Measurements from ENCODE around the gene CDK7.
"Not testable (repeated sequence)": the region's sequence is repeated elsewhere in the genome, so short reads cannot be mapped to it uniquely, and the experiment has no call there.

The CDK7 gene

DNA sequence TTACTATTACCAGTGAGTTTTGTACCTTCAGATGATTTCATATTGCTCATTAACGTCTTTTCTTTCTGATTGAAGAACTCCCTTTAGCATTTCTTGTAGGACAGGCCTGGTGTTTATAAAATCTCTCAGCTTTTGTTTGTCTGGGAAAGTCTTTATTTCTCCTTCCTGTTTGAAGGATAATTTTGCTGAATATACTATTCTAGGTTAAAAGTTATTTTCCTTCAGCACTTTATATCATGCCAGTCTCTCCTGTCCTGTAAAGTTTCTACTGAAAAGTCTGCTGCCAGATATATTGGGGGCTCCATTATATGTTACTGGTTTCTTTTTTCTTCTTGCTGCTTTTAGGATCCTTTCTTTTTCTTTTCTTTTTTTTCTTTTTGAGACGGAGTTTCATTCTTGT is 13.3 kb downstream of the CDK7 start:
- Histone ChIP-seq H4K20me1 (peaks cover 0 to 41% (median 13%) of the 10 kb centered on the region in 11 experiments; a peak in 14 of 22 replicates), H3K4me3 (no peak overlapping the region), H3K27me3 (no peaks in the 10 kb centered on the region), H3K4me1 (no peaks in the 10 kb centered on the region), H3K27ac (no peak overlapping the region), H3K9me3 (replicated peaks in 1 of 11) (peaks cover 26 to 49% (median 42%) of the 10 kb centered on the region in 11 experiments), H3K9ac (no peak overlapping the region), H3K4me2 (no peak overlapping the region), H3K36me3 (peaks cover 23 to 81% (median 50%) of the 10 kb centered on the region in 11 experiments)
- TF ChIP-seq Cebpa-rat (IDR thresholded peaks at IDR 0.05): no peak

GRCh38 chr5:69250593-69250992 is 15.9 kb downstream of the CDK7 start:
- H3K9me3 ChIP-seq (replicated peaks in 1 of 11): peaks cover 18 to 38% (median 25%) of the 10 kb centered on the region in 11 experiments; a peak in 21 of 22 replicates
- H3K9ac ChIP-seq: no peak overlapping the region
- H3K27ac ChIP-seq: peak overlapping the region in 2 of 11 experiments; percentile 18 to 27; a peak in 1 of 22 replicates
- no peak overlapping the region for H3K4me3 ChIP-seq
- no peak overlapping the region for H3K4me2 ChIP-seq
- TF ChIP-seq Cebpa-rat (IDR thresholded peaks at IDR 0.05): no peak
- H3K36me3 ChIP-seq: peaks cover 30 to 86% (median 45%) of the 10 kb centered on the region in 11 experiments
- H3K27me3 ChIP-seq: no peaks in the 10 kb centered on the region
- H3K4me1 ChIP-seq: no peaks in the 10 kb centered on the region
- peaks cover 0 to 37% (median 13%) of the 10 kb centered on the region in 11 experiments; a peak in 14 of 22 replicates for H4K20me1 ChIP-seq

- peaks cover 0 to 12% (median 10%) of the 10 kb centered on the region in 10 experiments; a peak in 14 of 20 replicates for H3K4me1 ChIP-seq
- H3K4me2 ChIP-seq: no peak overlapping the region
- peaks cover 31 to 96% (median 53%) of the 10 kb centered on the region in 11 experiments for H3K36me3 ChIP-seq
- no peak overlapping the region for H3K9ac ChIP-seq
- no peak for TF ChIP-seq Cebpa-rat (IDR thresholded peaks at IDR 0.05)
- H4K20me1 ChIP-seq: peaks cover 0 to 36% (median 13%) of the 10 kb centered on the region in 11 experiments; a peak in 14 of 22 replicates
- peaks cover 9 to 19% (median 14%) of the 10 kb centered on the region in 11 experiments; a peak in 20 of 22 replicates for H3K9me3 ChIP-seq (replicated peaks in 1 of 11)
- H3K27ac ChIP-seq: no peak overlapping the region
- H3K4me3 ChIP-seq: no peak overlapping the region
- H3K27me3 ChIP-seq: no peaks in the 10 kb centered on the region
Measured at GRCh38 chr5:69252437-69252836, 17.8 kb downstream of the CDK7 start.

DNA sequence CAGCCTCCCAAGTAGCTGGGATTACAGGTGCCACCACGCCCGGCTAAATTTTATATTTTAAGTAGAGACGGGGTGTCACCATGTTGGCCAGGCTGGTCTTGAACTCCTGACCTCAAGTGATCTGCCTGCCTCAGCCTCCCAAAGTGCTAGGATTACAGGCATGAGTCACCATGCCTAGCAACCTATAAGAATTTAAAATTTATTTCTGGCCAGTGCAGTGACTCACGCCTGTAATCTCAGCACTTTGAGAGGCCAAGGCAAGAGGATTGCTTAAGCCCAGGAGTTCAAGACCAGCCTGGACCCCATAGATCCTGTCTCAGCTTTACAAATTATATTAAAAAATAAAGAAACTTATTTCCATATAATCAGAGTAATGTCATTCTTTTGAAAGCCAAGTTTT is 21.3 kb downstream of the CDK7 start:
- not testable (repeated sequence) for H3K4me3 ChIP-seq; H3K27ac ChIP-seq; H3K27me3 ChIP-seq; H3K4me2 ChIP-seq; H3K9me3 ChIP-seq (replicated peaks in 1 of 11); H3K9ac ChIP-seq
- peaks cover 0 to 18% (median 14%) of the 10 kb centered on the region in 10 experiments; a peak in 14 of 20 replicates for H3K4me1 ChIP-seq
- H3K36me3 ChIP-seq: peaks cover 37 to 98% (median 63%) of the 10 kb centered on the region in 11 experiments
- peaks cover 0 to 29% (median 3%) of the 10 kb centered on the region in 11 experiments; a peak in 10 of 22 replicates for H4K20me1 ChIP-seq

- Histone ChIP-seq H3K4me1 (peaks cover 0 to 18% (median 14%) of the 10 kb centered on the region in 10 experiments; a peak in 14 of 20 replicates), H4K20me1 (peaks cover 0 to 12% (median 0%) of the 10 kb centered on the region in 11 experiments; a peak in 2 of 22 replicates), H3K36me3 (peaks cover 47 to 99% (median 72%) of the 10 kb centered on the region in 11 experiments), H3K9ac (no peak overlapping the region), H3K9me3 (replicated peaks in 1 of 11) (no peaks in the 10 kb centered on the region), H3K4me2 (peak overlapping the region in 8 of 11 experiments; percentile 46 to 63 (median 50); a peak in 16 of 22 replicates), H3K4me3 (no peak overlapping the region), H3K27me3 (no peaks in the 10 kb centered on the region), H3K27ac (no peak overlapping the region)
- no peak for TF ChIP-seq Cebpa-rat (IDR thresholded peaks at IDR 0.05)
Measured at GRCh38 chr5:69257577-69257976, 22.9 kb downstream of the CDK7 start.

GRCh38 chr5:69261034-69261433 is 26.3 kb downstream of the CDK7 start:
- Histone ChIP-seq H3K36me3 (peaks cover 67 to 100% (median 90%) of the 10 kb centered on the region in 11 experiments), H3K4me3 (no peak overlapping the region)

DNA sequence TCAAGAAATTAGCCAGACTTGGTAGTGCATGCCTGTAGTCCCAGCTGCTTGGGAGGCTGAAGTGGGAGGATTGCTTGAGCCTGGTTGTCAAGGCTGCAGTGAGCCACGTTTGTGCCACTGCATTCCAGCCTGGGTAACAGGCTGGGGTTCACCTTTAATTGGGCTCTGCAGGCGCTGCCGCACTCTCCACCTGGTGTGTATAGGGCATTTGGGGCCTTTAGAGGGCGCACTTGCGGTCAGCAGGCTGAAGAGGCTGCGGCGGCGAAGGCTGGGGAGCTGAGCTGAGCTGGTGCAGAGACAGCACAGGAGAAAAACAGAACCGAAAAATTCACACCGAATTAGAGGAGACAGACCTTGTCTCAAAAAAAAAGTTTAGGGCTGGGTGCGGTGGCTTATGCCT is 31.2 kb downstream of the CDK7 start:
- no peak overlapping the region for H3K27ac ChIP-seq
- TF ChIP-seq Cebpa-rat (IDR thresholded peaks at IDR 0.05): no peak
- no peak overlapping the region for H3K9ac ChIP-seq
- no peak overlapping the region for H3K4me3 ChIP-seq
- H3K9me3 ChIP-seq (replicated peaks in 1 of 11): peaks cover 0 to 13% (median 10%) of the 10 kb centered on the region in 11 experiments; a peak in 10 of 22 replicates
- H3K4me1 ChIP-seq: peaks cover 0 to 8% (median 6%) of the 10 kb centered on the region in 10 experiments; a peak in 11 of 20 replicates
- H3K27me3 ChIP-seq: no peaks in the 10 kb centered on the region
- no peaks in the 10 kb centered on the region; a peak in 2 of 22 replicates for H4K20me1 ChIP-seq
- peaks cover 80 to 100% (median 94%) of the 10 kb centered on the region in 11 experiments for H3K36me3 ChIP-seq
- H3K4me2 ChIP-seq: no peak overlapping the region

More at GRCh38 chr5:69261034-69261433, 26.3 kb downstream of the CDK7 start:
- no peak overlapping the region for H3K4me2 ChIP-seq
- H3K27me3 ChIP-seq: no peaks in the 10 kb centered on the region
- no peak overlapping the region for H3K9ac ChIP-seq
- peaks cover 0 to 11% (median 0%) of the 10 kb centered on the region in 11 experiments; a peak in 2 of 22 replicates for H4K20me1 ChIP-seq
- TF ChIP-seq Cebpa-rat (IDR thresholded peaks at IDR 0.05): no peak
- peaks cover 0 to 18% (median 14%) of the 10 kb centered on the region in 10 experiments; a peak in 14 of 20 replicates for H3K4me1 ChIP-seq
- H3K27ac ChIP-seq: no peak overlapping the region
- H3K9me3 ChIP-seq (replicated peaks in 1 of 11): no peaks in the 10 kb centered on the region

DNA sequence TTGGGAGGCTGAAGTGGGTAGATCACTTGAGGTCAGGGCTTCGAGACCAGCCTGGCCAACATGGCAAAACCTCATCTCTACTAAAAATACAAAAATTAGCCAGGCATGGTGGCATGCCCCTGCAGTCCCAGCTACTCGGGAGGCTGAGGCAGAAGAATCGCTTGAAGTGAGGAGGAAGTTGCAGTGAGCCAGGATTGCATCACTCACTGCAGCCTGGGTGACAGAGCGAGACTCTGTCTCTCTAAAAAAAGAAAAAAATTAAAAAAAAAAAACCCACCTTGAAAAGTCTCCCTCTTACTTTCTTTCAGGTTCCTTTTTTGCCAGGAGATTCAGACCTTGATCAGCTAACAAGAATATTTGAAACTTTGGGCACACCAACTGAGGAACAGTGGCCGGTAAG is 34.2 kb downstream of the CDK7 start:
- Histone ChIP-seq H3K36me3 (peaks cover 72 to 97% (median 86%) of the 10 kb centered on the region in 11 experiments), H3K27ac (peak overlapping the region in 3 of 11 experiments; percentile 25 to 41 (median 28); a peak in 4 of 22 replicates), H3K4me3 (no peak overlapping the region), H3K9me3 (replicated peaks in 1 of 11) (peaks cover 0 to 13% (median 10%) of the 10 kb centered on the region in 11 experiments; a peak in 10 of 22 replicates), H3K4me1 (peaks cover 0 to 17% (median 7%) of the 10 kb centered on the region in 10 experiments; a peak in 12 of 20 replicates), H3K27me3 (no peaks in the 10 kb centered on the region), H3K4me2 (peak overlapping the region in 6 of 11 experiments; percentile 15 to 45 (median 36); a peak in 6 of 22 replicates), H3K9ac (no peak overlapping the region), H4K20me1 (peaks cover 0 to 5% (median 0%) of the 10 kb centered on the region in 11 experiments; a peak in 2 of 22 replicates)
- TF ChIP-seq Cebpa-rat (IDR thresholded peaks at IDR 0.05): peak in 6 of 11 experiments; percentile 17 to 74 (median 56); a peak in 10 of 22 replicates

DNA sequence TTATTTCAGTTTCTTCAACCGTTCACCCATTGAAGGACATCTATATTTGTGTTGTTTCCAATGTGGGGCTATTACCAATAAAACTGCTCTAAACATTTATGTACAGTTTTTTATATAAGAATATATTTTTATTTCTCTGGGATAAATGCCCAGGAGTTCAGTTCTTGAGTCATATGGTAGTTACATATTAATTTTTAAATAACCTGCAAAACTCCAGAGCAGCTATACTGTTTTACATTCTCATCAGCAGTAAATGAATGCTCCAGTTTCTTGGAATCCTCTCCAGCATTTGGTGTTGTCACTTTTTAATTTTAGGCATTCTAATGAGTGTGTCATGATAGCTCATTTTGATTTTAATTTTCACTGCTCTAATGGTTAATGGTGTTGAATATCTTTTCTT is 36.2 kb downstream of the CDK7 start:
- Histone ChIP-seq H4K20me1 (peaks cover 0 to 5% (median 0%) of the 10 kb centered on the region in 11 experiments; a peak in 1 of 22 replicates), H3K4me1 (peaks cover 0 to 17% (median 7%) of the 10 kb centered on the region in 10 experiments; a peak in 12 of 20 replicates), H3K4me2 (no peak overlapping the region), H3K4me3 (no peak overlapping the region), H3K27me3 (no peaks in the 10 kb centered on the region), H3K9me3 (replicated peaks in 1 of 11) (peaks cover 0 to 13% (median 10%) of the 10 kb centered on the region in 11 experiments; a peak in 10 of 22 replicates), H3K9ac (no peak overlapping the region), H3K36me3 (peaks cover 73 to 96% (median 85%) of the 10 kb centered on the region in 11 experiments), H3K27ac (no peak overlapping the region)
- TF ChIP-seq Cebpa-rat (IDR thresholded peaks at IDR 0.05): no peak

Data from BLaER1 treated with 17β-estradiol and CSF1 and Interleukin-3, amounts not matched to agents 10 nM and 100 nM (cell line).